HEK293 (cell line): ENCODE results near the gene LAMB2.
A peak's percentile ranks its signal among the peaks of the same experiment; 100 is the strongest.

Source experiments
- CTCF ChIA-PET: fragments of 350-600 bp; formaldehyde crosslinking; extraction: SDS; loops from one replicate; lab custom pipeline; 2021; ENCODE audit warnings: antibody characterized with exemption; lab: Yijun Ruan, JAX
- POLR2A ChIA-PET: fragments of 300-600 bp; formaldehyde crosslinking; extraction: SDS; loops from one replicate; lab custom pipeline; 2020; ENCODE audit warnings: antibody characterized with exemption, inconsistent platforms; lab: Yijun Ruan, JAX
- H3K27ac ChIP-seq: fragments of 200-500 bp; sonication (Bioruptor generic); 2 replicates; pipeline ENCODE4 v1.5.1; 2014; ENCODE audit warnings: low read depth, low read length, control low read depth, inconsistent platforms; ENCODE audit errors: extremely low read depth
- H3K36me3 ChIP-seq, 2 experiments: fragments of 200-500 bp in 1 of 2; sonication (Bioruptor generic) in 1 of 2; 1 replicate in 1 of 2; 2 replicates in 1 of 2; pipeline ENCODE4 v1.5.1; 2014 to 2017; ENCODE audit warnings: inconsistent platforms in 2 of 2, low read length in 2 of 2; ENCODE audit not compliant: control insufficient read depth in 2 of 2, insufficient read depth in 1 of 2
- H3K4me1 ChIP-seq: fragments of 200-500 bp; sonication (Bioruptor generic); 2 replicates; pipeline ENCODE4 v1.5.1; 2014; ENCODE audit warnings: mild to moderate bottlenecking, low read length, inconsistent platforms; ENCODE audit not compliant: control insufficient read depth, insufficient read depth
- H3K4me3 ChIP-seq: 2 replicates; pipeline ENCODE4 v1.5.1; 2011; ENCODE audit warnings: low read depth, mild to moderate bottlenecking, control low read depth, low read length, moderate library complexity
- H3K9me3 ChIP-seq: fragments of 200-500 bp; sonication (Bioruptor generic); 2 replicates; pipeline ENCODE4 v1.5.1; 2014; ENCODE audit warnings: low read depth, low read length, inconsistent platforms; ENCODE audit not compliant: control insufficient read depth, insufficient read depth
- BCL11B ChIP-seq: fragments of 450-650 bp; formaldehyde crosslinking; IDR thresholded peaks from 2 replicates; pipeline ENCODE4 v1.5.1; 2016; ENCODE audit warnings: low read depth, missing biosample characterization, missing genetic modification characterization
- PATZ1 ChIP-seq: fragments of 450-650 bp; formaldehyde crosslinking; IDR thresholded peaks from 2 replicates; pipeline ENCODE4 v1.5.1; 2016; ENCODE audit warnings: missing biosample characterization, missing genetic modification characterization
- ZBTB1 ChIP-seq: fragments of 450-650 bp; formaldehyde crosslinking; IDR thresholded peaks from 2 replicates; pipeline ENCODE4 v1.5.1; 2016; ENCODE audit warnings: missing biosample characterization, missing genetic modification characterization
- ZBTB49 ChIP-seq: fragments of 450-650 bp; formaldehyde crosslinking; IDR thresholded peaks from 2 replicates; pipeline ENCODE4 v1.5.1; 2016; ENCODE audit warnings: missing biosample characterization, missing genetic modification characterization, low read depth
- ZBTB8A ChIP-seq: fragments of 450-650 bp; formaldehyde crosslinking; IDR thresholded peaks from 2 replicates; pipeline ENCODE4 v1.5.1; 2016; ENCODE audit warnings: missing biosample characterization, missing genetic modification characterization
- ZNF157 ChIP-seq: fragments of 450-650 bp; formaldehyde crosslinking; IDR thresholded peaks from 2 replicates; pipeline ENCODE4 v1.5.1; 2016; ENCODE audit warnings: missing biosample characterization, missing genetic modification characterization
- ZNF184 ChIP-seq: fragments of 450-650 bp; IDR thresholded peaks from 2 replicates; pipeline ENCODE4 v1.5.1; 2018; ENCODE audit warnings: missing biosample characterization, mild to moderate bottlenecking, missing genetic modification characterization
- ZNF24 ChIP-seq: fragments of 450-650 bp; formaldehyde crosslinking; IDR thresholded peaks from 2 replicates; pipeline ENCODE4 v1.5.1; 2016; ENCODE audit warnings: missing biosample characterization, missing genetic modification characterization
- ZNF280C ChIP-seq: fragments of 450-650 bp; formaldehyde crosslinking; IDR thresholded peaks from 2 replicates; pipeline ENCODE4 v1.5.1; 2016; ENCODE audit warnings: missing biosample characterization, missing genetic modification characterization
- ZNF354C ChIP-seq: fragments of 450-650 bp; formaldehyde crosslinking; IDR thresholded peaks from 2 replicates; pipeline ENCODE4 v1.5.1; 2016; ENCODE audit warnings: missing biosample characterization, missing genetic modification characterization, low read depth, borderline replicate concordance
- ZNF654 ChIP-seq: fragments of 450-650 bp; formaldehyde crosslinking; IDR thresholded peaks from 2 replicates; pipeline ENCODE4 v1.5.1; 2016; ENCODE audit warnings: low read depth, missing biosample characterization, missing genetic modification characterization
- ZNF670 ChIP-seq: fragments of 450-650 bp; formaldehyde crosslinking; IDR thresholded peaks from 2 replicates; pipeline ENCODE4 v1.5.1; 2016; ENCODE audit warnings: missing biosample characterization, missing genetic modification characterization, low read depth
- ZNF677 ChIP-seq: fragments of 450-650 bp; IDR thresholded peaks from 2 replicates; pipeline ENCODE4 v1.5.0; 2018; ENCODE audit warnings: missing biosample characterization, mild to moderate bottlenecking, missing genetic modification characterization, moderate library complexity
- ZNF776 ChIP-seq: fragments of 450-650 bp; formaldehyde crosslinking; IDR thresholded peaks from 2 replicates; pipeline ENCODE4 v1.5.0; 2017; ENCODE audit warnings: missing biosample characterization, missing genetic modification characterization, borderline replicate concordance
- TF ChIP-seq, protein P1 (sequence below): fragments of 450-650 bp; formaldehyde crosslinking; IDR thresholded peaks from 2 replicates; pipeline ENCODE4 v1.5.1; 2016; ENCODE audit warnings: missing biosample characterization, missing genetic modification characterization
- TF ChIP-seq, protein P2 (sequence below): fragments of 450-650 bp; formaldehyde crosslinking; IDR thresholded peaks from 2 replicates; pipeline ENCODE4 v1.5.1; 2017; ENCODE audit warnings: missing biosample characterization, missing genetic modification characterization
- TF ChIP-seq, protein P3 (sequence below): fragments of 450-650 bp; IDR thresholded peaks from 2 replicates; pipeline ENCODE4 v1.5.1; 2018; ENCODE audit warnings: missing biosample characterization, mild to moderate bottlenecking, missing genetic modification characterization
- TF ChIP-seq, protein P4 (sequence below): fragments of 450-650 bp; formaldehyde crosslinking; IDR thresholded peaks from 2 replicates; pipeline ENCODE4 v1.5.1; 2016; ENCODE audit warnings: missing biosample characterization, missing genetic modification characterization

Gene LAMB2

DNA sequence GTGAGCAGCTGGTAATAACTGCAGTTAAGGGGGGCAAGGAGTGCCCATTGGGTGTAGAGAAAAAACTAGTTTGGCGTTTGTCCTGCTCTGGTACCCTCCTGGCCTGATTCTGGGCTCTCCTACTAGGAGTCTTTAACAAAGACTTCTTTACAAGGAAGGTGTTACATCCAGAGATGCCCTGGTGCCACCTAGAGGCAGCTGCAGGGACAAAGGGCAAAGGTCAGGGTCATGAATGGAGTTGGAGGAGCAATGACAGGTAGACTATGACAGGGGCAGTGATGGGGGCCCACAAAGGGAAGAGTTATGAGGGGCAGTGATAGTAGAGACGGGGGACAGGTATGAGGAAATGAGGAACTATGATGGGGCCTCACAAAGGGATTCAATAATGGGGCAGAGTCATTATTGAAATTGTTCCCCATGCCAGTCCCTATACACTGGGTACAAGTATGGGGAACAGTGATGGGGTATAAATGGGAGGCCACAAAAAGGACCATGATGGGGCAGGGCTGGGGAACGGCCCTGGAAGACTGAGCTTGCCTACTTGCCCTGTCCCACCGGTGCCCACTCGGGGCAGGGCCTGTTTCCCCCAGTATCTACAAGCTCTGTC is 25.4 kb upstream of the LAMB2 start:
- Histone ChIP-seq H3K27ac (no peak overlapping the region), H3K4me1 (no peaks in the 10 kb centered on the region)
- TF ChIP-seq PATZ1 (tag by site-specific recombination) (peak; percentile 29; the same call in 1 of the 2 replicates), ZNF654 (peak; percentile 40), ZNF776 (tag by site-specific recombination) (no peak), ZNF280C (tag by site-specific recombination) (no peak), ZNF184 (tag by site-specific recombination) (no peak)

GRCh38 chr3:49157289-49157688 is 24.4 kb upstream of the LAMB2 start:
- H3K27ac ChIP-seq = no peak overlapping the region
- peaks cover 0 to 12% of the 10 kb centered on the region in 2 experiments; a peak in 1 of 3 replicates for H3K36me3 ChIP-seq
- H3K4me1 ChIP-seq = no peaks in the 10 kb centered on the region
- TF ChIP-seq, protein P1, sequence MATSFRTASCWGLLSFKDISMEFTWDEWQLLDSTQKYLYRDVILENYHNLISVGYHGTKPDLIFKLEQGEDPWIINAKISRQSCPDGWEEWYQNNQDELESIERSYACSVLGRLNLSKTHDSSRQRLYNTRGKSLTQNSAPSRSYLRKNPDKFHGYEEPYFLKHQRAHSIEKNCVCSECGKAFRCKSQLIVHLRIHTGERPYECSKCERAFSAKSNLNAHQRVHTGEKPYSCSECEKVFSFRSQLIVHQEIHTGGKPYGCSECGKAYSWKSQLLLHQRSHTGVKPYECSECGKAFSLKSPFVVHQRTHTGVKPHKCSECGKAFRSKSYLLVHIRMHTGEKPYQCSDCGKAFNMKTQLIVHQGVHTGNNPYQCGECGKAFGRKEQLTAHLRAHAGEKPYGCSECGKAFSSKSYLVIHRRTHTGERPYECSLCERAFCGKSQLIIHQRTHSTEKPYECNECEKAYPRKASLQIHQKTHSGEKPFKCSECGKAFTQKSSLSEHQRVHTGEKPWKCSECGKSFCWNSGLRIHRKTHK (tag by site-specific recombination) = no peak
- TF ChIP-seq ZNF24 (tag by site-specific recombination) (no peak), ZNF157 (no peak), BCL11B (tag by site-specific recombination) (no peak), ZNF670 (tag by site-specific recombination) (no peak), ZNF677 (no peak), ZBTB49 (no peak), ZBTB1 (no peak), ZBTB8A (tag by site-specific recombination) (no peak), ZNF354C (tag by site-specific recombination) (no peak)
- TF ChIP-seq, protein P2, sequence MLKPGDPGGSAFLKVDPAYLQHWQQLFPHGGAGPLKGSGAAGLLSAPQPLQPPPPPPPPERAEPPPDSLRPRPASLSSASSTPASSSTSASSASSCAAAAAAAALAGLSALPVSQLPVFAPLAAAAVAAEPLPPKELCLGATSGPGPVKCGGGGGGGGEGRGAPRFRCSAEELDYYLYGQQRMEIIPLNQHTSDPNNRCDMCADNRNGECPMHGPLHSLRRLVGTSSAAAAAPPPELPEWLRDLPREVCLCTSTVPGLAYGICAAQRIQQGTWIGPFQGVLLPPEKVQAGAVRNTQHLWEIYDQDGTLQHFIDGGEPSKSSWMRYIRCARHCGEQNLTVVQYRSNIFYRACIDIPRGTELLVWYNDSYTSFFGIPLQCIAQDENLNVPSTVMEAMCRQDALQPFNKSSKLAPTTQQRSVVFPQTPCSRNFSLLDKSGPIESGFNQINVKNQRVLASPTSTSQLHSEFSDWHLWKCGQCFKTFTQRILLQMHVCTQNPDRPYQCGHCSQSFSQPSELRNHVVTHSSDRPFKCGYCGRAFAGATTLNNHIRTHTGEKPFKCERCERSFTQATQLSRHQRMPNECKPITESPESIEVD (tag by site-specific recombination) = no peak
- TF ChIP-seq, protein P3, sequence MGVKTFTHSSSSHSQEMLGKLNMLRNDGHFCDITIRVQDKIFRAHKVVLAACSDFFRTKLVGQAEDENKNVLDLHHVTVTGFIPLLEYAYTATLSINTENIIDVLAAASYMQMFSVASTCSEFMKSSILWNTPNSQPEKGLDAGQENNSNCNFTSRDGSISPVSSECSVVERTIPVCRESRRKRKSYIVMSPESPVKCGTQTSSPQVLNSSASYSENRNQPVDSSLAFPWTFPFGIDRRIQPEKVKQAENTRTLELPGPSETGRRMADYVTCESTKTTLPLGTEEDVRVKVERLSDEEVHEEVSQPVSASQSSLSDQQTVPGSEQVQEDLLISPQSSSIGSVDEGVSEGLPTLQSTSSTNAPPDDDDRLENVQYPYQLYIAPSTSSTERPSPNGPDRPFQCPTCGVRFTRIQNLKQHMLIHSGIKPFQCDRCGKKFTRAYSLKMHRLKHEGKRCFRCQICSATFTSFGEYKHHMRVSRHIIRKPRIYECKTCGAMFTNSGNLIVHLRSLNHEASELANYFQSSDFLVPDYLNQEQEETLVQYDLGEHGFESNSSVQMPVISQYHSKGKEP (tag by site-specific recombination) = no peak
- TF ChIP-seq, protein P4, sequence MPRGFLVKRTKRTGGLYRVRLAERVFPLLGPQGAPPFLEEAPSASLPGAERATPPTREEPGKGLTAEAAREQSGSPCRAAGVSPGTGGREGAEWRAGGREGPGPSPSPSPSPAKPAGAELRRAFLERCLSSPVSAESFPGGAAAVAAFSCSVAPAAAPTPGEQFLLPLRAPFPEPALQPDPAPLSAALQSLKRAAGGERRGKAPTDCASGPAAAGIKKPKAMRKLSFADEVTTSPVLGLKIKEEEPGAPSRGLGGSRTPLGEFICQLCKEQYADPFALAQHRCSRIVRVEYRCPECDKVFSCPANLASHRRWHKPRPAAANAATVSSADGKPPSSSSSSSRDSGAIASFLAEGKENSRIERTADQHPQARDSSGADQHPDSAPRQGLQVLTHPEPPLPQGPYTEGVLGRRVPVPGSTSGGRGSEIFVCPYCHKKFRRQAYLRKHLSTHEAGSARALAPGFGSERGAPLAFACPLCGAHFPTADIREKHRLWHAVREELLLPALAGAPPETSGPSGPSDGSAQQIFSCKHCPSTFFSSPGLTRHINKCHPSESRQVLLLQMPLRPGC (tag by site-specific recombination) = no peak
- POLR2A ChIA-PET = interaction anchor here (0.6 to 2.5 kb wide), 2 partner anchors 24 to 35 kb away, joined by 4 to 9 read pairs; partner anchors contain the start of gene LAMB2
- CTCF ChIA-PET = interaction anchor here (0.6 to 0.9 kb wide), 2 partner anchors 13 to 284 kb away, joined by 3 to 5 read pairs; no protein-coding TSS in a partner anchor
- no peaks in the 10 kb centered on the region for H3K9me3 ChIP-seq
- H3K4me3 ChIP-seq = no peak overlapping the region

More for the DNA sequence above, 25.4 kb upstream of the LAMB2 start:
- POLR2A ChIA-PET = interaction anchor here (0.5 to 2.5 kb wide), 2 partner anchors 25 to 170 kb away, joined by 3 to 9 read pairs; partner anchors contain the start of gene LAMB2
- H3K4me3 ChIP-seq = no peak overlapping the region
- H3K9me3 ChIP-seq = no peaks in the 10 kb centered on the region
- peaks cover 0 to 21% of the 10 kb centered on the region in 2 experiments; a peak in 1 of 3 replicates for H3K36me3 ChIP-seq
- CTCF ChIA-PET = no interaction called here
